ENCODE data around the gene ZNF581. TPM values are rescaled to one million over a fixed set of nuclear protein-coding genes. Genes with fewer than 3 reads are reported as not detected.

ZNF581 gene
- total and polyA plus RNA-seq, 4 donors = 2.1 to 7.3 (median 5.2) TPM

DNA sequence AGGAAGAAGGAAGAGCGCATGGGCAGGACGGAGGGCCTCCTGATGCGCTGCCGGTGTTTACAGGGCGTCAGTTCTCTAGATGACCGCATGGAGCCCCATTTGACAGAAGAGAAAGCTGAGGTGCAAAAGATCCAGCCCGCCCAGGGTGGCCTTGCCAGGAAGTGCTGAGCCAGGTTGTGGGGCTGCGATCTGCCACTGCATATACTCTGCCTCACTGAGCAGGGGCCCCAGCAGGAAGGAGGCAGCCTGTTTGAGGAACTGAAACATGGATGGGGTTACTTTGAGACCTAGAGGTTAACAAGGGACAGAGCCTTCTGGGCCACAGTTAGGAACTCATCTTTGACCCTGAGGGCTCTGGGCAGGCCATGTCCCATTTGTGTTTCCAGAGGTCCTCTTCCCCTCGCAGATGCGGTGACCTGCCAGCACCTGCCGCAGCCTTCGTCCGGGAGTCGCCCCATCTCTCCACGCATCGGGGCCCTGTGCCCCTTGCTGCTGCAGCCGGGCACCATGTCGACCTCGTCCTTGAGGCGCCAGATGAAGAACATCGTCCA is 34.7 kb downstream of the ZNF581 start:
- H3K9ac ChIP-seq (ENCODE audit: low read depth in 1 of 2, low read length in 2 of 2) = peak overlapping the region in 1 of 2 donors; percentile 1
- DNase-seq (ENCODE audit: low spot score) = no peak
- no peaks in the 10 kb centered on the region for H3K27me3 ChIP-seq (ENCODE audit: control insufficient read depth in 4 of 4, insufficient read depth in 4 of 4, low read length in 3 of 4)
- H3K9me3 ChIP-seq (ENCODE audit: control insufficient read depth in 4 of 4, low read length in 3 of 4) = no peaks in the 10 kb centered on the region
- H3K27ac ChIP-seq (ENCODE audit: low read depth in 1 of 2, low read length in 2 of 2) = peak overlapping the region; percentile 60 to 80
- TF ChIP-seq HNF4A (conservative IDR thresholded peaks at IDR 0.05) (peak in 1 of 2 donors; percentile 65), SP1 (IDR thresholded peaks at IDR 0.05) (no peak), RXRA (IDR thresholded peaks at IDR 0.05) (peak; percentile 18 to 67)
- peaks cover 3 to 32% (median 14%) of the 10 kb centered on the region in 4 donors for H3K36me3 ChIP-seq (ENCODE audit: control insufficient read depth in 4 of 4, insufficient read depth in 3 of 4, low read depth in 1 of 4, low read length in 3 of 4)
- H3K4me3 ChIP-seq (ENCODE audit: low read depth in 1 of 3, low read length in 3 of 3) = peak overlapping the region in 1 of 3 donors; percentile 10
- WGBS = 53% methylated on average over 21 of the region's 21 CpGs
- H3K4me1 ChIP-seq (ENCODE audit: control insufficient read depth in 4 of 4, insufficient read depth in 4 of 4, low read length in 3 of 4) = peaks cover 13 to 81% (median 75%) of the 10 kb centered on the region in 4 donors

DNA sequence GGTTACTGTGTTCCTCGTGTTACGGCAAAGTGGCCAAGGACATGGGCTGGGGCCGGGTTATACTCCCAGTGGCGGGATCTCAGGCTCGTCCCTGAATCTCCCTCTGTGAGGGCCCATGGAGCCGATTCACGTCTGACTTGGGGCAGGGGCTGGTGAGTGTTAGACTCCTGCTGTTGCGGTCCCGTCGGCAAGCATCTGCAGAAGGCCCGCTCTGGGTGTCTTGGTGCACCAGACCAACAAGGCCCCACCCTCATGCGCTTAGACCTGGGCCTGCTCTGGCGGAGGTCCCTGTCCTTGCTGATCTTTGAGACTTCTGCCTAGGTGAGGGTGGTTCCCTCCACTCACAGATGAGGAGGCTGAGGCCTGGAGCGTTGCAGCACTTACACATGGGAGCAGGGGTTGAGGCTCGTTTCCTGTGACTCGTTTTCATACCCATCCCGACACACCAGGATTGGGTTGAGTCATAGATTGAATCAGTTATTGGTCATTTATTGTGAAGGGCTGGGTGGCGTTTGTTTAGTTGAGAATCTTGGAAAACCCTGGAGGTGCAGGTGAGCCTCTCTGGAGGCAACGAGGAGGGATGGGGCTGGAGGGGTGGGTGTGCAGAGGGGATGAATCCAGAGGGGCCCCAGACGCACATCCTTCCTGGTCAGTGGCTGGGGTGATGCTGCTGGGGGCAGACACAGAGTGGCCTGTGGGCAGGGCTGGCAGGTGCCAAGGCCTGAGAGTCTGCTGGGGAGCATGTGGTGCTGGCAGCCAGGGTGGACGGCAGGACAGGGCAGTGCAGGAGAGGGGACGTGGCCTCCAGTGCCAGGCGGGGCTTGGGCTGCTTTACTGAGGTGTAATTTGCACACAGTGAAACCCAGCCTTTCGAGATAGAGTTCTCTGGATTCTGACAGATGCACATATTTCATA is 36.2 kb downstream of the ZNF581 start:
- TF ChIP-seq ATF3 (IDR thresholded peaks at IDR 0.05) (no peak), RAD21 (IDR thresholded peaks at IDR 0.05) (no peak), EGR1 (IDR thresholded peaks at IDR 0.05; ENCODE audit: low read depth in 2 of 2) (no peak), FOXA2 (IDR thresholded peaks at IDR 0.05) (no peak), GABPA (IDR thresholded peaks at IDR 0.05 in 1 of 2, conservative IDR thresholded peaks at IDR 0.05 in 1 of 2) (no peak), FOXA1 (IDR thresholded peaks at IDR 0.05) (no peak)
- TF ChIP-seq, protein P1, sequence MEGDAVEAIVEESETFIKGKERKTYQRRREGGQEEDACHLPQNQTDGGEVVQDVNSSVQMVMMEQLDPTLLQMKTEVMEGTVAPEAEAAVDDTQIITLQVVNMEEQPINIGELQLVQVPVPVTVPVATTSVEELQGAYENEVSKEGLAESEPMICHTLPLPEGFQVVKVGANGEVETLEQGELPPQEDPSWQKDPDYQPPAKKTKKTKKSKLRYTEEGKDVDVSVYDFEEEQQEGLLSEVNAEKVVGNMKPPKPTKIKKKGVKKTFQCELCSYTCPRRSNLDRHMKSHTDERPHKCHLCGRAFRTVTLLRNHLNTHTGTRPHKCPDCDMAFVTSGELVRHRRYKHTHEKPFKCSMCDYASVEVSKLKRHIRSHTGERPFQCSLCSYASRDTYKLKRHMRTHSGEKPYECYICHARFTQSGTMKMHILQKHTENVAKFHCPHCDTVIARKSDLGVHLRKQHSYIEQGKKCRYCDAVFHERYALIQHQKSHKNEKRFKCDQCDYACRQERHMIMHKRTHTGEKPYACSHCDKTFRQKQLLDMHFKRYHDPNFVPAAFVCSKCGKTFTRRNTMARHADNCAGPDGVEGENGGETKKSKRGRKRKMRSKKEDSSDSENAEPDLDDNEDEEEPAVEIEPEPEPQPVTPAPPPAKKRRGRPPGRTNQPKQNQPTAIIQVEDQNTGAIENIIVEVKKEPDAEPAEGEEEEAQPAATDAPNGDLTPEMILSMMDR (IDR thresholded peaks at IDR 0.05; ENCODE audit: low read depth, low read length, missing input control) = no peak
- TF ChIP-seq, protein P2, sequence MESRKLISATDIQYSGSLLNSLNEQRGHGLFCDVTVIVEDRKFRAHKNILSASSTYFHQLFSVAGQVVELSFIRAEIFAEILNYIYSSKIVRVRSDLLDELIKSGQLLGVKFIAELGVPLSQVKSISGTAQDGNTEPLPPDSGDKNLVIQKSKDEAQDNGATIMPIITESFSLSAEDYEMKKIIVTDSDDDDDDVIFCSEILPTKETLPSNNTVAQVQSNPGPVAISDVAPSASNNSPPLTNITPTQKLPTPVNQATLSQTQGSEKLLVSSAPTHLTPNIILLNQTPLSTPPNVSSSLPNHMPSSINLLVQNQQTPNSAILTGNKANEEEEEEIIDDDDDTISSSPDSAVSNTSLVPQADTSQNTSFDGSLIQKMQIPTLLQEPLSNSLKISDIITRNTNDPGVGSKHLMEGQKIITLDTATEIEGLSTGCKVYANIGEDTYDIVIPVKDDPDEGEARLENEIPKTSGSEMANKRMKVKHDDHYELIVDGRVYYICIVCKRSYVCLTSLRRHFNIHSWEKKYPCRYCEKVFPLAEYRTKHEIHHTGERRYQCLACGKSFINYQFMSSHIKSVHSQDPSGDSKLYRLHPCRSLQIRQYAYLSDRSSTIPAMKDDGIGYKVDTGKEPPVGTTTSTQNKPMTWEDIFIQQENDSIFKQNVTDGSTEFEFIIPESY (IDR thresholded peaks at IDR 0.05) = no peak
- TF ChIP-seq, protein P3, sequence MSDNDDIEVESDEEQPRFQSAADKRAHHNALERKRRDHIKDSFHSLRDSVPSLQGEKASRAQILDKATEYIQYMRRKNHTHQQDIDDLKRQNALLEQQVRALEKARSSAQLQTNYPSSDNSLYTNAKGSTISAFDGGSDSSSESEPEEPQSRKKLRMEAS (IDR thresholded peaks at IDR 0.05) = no peak
- peaks cover 3 to 27% (median 12%) of the 10 kb centered on the region in 4 donors for H3K36me3 ChIP-seq (ENCODE audit: control insufficient read depth in 4 of 4, insufficient read depth in 3 of 4, low read depth in 1 of 4, low read length in 3 of 4)
- no peak overlapping the region for H3K9ac ChIP-seq (ENCODE audit: low read depth in 1 of 2, low read length in 2 of 2)
- H3K4me1 ChIP-seq (ENCODE audit: control insufficient read depth in 4 of 4, insufficient read depth in 4 of 4, low read length in 3 of 4) = peaks cover 16 to 83% (median 73%) of the 10 kb centered on the region in 4 donors
- H3K9me3 ChIP-seq (ENCODE audit: control insufficient read depth in 4 of 4, low read length in 3 of 4) = no peaks in the 10 kb centered on the region
- DNase-seq (ENCODE audit: low spot score) = no peak
- no peaks in the 10 kb centered on the region for H3K27me3 ChIP-seq (ENCODE audit: control insufficient read depth in 4 of 4, insufficient read depth in 4 of 4, low read length in 3 of 4)
- H3K4me3 ChIP-seq (ENCODE audit: low read depth in 1 of 3, low read length in 3 of 3) = no peak overlapping the region
- 85% methylated on average over 24 of the region's 24 CpGs for WGBS
- H3K27ac ChIP-seq (ENCODE audit: low read depth in 1 of 2, low read length in 2 of 2) = peak overlapping the region in 1 of 2 donors; percentile 80

Measured in liver (tissue), 9 donors.